ENCODE results near the gene CNPPD1.

Gene CNPPD1

GRCh38 chr2:219178377-219179175 is 1.9 kb upstream of the CNPPD1 start:
- no peak for DNase-seq

GRCh38 chr2:219177552-219178376 is 1.0 kb upstream of the CNPPD1 start, which contains the start of gene RETREG2:
Gene RETREG2, plus strand, starts transcription at chr2:219178275. Its CDS starts 78 bp downstream, at chr2:219178353.
- peak; percentile 27 for DNase-seq

- DNase-seq = no peak
Measured at GRCh38 chr2:219175928-219176817, 552 bp downstream of the CNPPD1 start.

- DNase-seq = no peak
Measured at GRCh38 chr2:219175486-219175885, 1.2 kb downstream of the CNPPD1 start.

- no peak for DNase-seq
Measured at GRCh38 chr2:219174801-219175200, 1.9 kb downstream of the CNPPD1 start.

- DNase-seq = no peak
Measured at GRCh38 chr2:219174146-219174545, 2.6 kb downstream of the CNPPD1 start.

- no peak for DNase-seq
Measured at GRCh38 chr2:219173176-219173575, 3.5 kb downstream of the CNPPD1 start.

GRCh38 chr2:219172231-219173154 is 4.2 kb downstream of the CNPPD1 start:
- no peak for DNase-seq

- DNase-seq = no peak
Measured at GRCh38 chr2:219171231-219171651, 5.5 kb downstream of the CNPPD1 start.

- no peak for DNase-seq
Measured at GRCh38 chr2:219169930-219170654, 6.6 kb downstream of the CNPPD1 start, which contains the start of gene SLC23A3. Gene SLC23A3, minus strand, starts transcription at chr2:219170029. Its CDS starts 45 bp downstream, at chr2:219169984.

- DNase-seq = no peak
Measured at GRCh38 chr2:219168932-219169331, 7.8 kb downstream of the CNPPD1 start.

- DNase-seq = no peak
Measured at GRCh38 chr2:219168526-219168925, 8.2 kb downstream of the CNPPD1 start.

- no peak for DNase-seq
Measured at GRCh38 chr2:219167997-219168396, 8.7 kb downstream of the CNPPD1 start.

GRCh38 chr2:219165058-219165911 is 11.4 kb downstream of the CNPPD1 start:
- no peak for DNase-seq

- no peak for DNase-seq
Measured at GRCh38 chr2:219163156-219163555, 13.6 kb downstream of the CNPPD1 start.

- no peak for DNase-seq
Measured at GRCh38 chr2:219161097-219161496, 15.6 kb downstream of the CNPPD1 start.

- DNase-seq = peak; percentile 32
Measured at GRCh38 chr2:219160186-219161017, 16.3 kb downstream of the CNPPD1 start, which contains the start of gene NHEJ1. Gene NHEJ1, minus strand, starts transcription at chr2:219160815. Its CDS starts 2,453 bp downstream, at chr2:219158362.

GRCh38 chr2:219159771-219160185 is 16.9 kb downstream of the CNPPD1 start:
- no peak for DNase-seq

- no peak for DNase-seq
Measured at GRCh38 chr2:219158586-219158985, 18.1 kb downstream of the CNPPD1 start.

Measured in SIG-M5 (cell line).